ENCODE results near the gene ALDOA.

ALDOA gene

DNA sequence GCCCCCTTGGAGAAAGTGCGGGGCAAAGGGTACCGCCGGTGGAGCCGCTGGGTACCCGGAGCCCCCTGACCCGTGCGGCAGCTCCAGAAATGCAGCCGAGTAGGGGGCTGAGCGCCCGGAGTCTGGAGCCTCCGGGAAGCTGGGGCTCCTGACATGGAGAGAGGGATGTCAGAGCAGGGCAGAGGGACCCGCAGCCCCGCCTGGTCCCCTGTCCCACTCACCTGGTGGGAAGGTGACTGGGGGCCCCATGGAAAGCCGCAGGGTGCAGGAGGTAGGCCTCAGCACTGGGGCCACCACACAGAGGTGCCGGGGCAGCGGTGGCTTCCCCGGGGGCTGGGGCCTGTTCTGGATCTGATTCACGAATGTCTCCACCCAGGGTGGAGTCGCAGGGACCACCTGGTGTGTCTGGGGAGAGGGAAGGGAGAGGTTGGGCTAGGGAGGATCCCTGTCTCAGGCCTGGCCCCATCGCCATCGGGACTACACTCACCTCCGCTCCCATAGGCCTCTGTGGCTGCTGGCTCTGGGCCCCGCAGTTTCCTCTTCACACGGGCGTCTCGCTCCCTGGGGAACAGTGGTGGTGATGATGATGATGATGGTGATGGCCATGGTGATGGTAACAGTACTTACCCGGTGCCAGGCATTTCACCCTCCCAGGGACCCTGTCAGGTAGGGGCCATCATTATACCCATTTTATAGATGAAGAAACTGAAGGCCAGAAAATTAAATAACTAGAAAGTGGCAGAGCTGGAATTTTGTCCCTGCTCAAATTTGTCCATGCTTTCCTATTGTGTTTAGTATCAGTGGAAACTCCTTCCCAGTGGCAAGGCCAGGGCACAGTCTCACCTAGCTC is 21.0 kb downstream of the ALDOA start:
- ChIA-PET POLR2A (interaction anchor here (0.5 kb wide), 1 partner anchor 803 kb away, joined by 4 read pairs; no protein-coding TSS in a partner anchor), CTCF (no interaction called here)
- DNase-seq (ENCODE audit: extremely low spot score), result no peak
- TF ChIP-seq, protein P1, sequence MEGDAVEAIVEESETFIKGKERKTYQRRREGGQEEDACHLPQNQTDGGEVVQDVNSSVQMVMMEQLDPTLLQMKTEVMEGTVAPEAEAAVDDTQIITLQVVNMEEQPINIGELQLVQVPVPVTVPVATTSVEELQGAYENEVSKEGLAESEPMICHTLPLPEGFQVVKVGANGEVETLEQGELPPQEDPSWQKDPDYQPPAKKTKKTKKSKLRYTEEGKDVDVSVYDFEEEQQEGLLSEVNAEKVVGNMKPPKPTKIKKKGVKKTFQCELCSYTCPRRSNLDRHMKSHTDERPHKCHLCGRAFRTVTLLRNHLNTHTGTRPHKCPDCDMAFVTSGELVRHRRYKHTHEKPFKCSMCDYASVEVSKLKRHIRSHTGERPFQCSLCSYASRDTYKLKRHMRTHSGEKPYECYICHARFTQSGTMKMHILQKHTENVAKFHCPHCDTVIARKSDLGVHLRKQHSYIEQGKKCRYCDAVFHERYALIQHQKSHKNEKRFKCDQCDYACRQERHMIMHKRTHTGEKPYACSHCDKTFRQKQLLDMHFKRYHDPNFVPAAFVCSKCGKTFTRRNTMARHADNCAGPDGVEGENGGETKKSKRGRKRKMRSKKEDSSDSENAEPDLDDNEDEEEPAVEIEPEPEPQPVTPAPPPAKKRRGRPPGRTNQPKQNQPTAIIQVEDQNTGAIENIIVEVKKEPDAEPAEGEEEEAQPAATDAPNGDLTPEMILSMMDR (IDR thresholded peaks at IDR 0.05; ENCODE audit: control extremely low read depth, extremely low read depth, low read depth, missing control alignments), result no peak

DNA sequence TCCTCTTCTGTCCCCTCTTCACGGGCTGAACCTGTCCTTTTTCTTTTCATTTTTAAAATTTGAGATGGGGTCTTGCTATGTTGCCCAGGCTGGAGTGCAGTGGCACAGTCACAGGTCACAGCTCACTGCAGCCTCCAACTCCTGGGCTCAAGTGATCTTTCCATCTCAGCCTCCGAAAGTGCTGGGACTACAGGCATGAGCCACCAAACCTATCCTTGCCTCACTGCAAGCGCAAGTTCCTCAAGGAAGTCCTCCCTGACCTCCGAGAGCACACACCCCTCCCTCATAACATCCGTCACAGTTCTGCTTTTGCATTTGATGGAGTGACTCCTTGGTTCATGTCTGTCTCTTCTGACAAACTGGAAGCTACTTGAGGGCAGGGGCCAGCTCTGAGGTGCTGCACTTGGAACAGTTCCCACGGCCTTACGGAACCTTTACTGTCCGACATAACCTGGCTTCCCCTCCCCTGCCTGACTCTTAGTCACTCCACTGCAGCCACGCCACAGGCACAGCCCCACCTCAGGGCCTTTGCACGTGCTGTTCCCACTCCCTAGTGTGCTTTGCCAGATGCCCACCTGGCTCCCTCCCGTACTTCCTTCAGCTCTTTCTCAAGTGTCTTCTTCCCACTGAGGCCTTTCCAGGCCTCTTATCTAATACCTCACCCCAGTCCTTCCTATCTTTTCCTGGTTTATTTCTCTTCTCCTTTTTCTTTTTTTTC is 21.8 kb downstream of the ALDOA start:
- ChIA-PET POLR2A (interaction anchor here (0.5 kb wide), 1 partner anchor 803 kb away, joined by 4 read pairs; no protein-coding TSS in a partner anchor), CTCF (no interaction called here)
- no peak for DNase-seq (ENCODE audit: extremely low spot score)
- TF ChIP-seq, protein P1 (IDR thresholded peaks at IDR 0.05; ENCODE audit: control extremely low read depth, extremely low read depth, low read depth, missing control alignments), result no peak

GRCh38 chr16:30088237-30088831 is 22.8 kb downstream of the ALDOA start:
- TF ChIP-seq, protein P1 (IDR thresholded peaks at IDR 0.05; ENCODE audit: control extremely low read depth, extremely low read depth, low read depth, missing control alignments), result no peak
- no peak for DNase-seq (ENCODE audit: extremely low spot score)
- POLR2A ChIA-PET, result interaction anchor here (0.5 to 1.2 kb wide), 2 partner anchors 23 to 524 kb away, joined by 3 to 4 read pairs; partner anchors contain the start of gene ALDOA
- CTCF ChIA-PET, result no interaction called here

DNA sequence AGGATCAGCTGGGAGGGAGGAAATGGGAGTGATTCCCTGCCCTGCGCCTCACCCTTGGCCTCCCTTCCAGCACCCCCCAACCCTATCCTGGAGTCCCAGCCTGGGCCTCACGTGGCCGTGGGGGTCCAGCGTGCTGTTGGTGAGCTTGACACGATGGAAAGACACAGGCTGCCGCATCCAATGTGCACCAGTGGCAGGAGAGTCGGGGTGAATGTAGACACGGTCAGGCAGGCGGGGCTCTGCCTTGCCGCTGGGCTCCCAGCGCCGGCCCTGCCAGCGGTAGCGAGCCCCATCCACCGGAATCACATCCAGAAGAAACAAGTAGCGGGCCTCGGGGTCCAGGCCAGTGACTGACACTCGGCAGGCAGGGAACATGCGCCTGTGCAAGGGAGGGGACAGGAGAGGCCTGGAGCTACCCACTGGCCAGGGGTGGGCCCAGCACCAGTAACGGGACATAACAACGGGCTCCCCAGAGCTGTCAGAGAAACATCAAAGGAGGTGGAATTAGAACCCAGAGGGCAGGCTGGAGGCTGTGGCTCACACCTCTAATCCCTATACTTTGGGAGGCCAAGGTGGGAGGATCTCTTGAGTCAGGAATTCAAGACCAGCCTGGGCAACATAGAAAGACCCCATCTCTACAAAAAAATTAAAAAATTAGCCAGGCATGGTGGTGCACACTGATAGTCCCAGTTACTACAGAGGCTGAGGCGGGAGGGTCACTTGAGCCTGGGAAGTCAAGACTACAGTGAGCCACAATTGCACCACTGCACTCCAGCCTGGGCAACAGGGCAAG is 23.5 kb downstream of the ALDOA start:
- ChIA-PET POLR2A (interaction anchor here (0.5 to 1.2 kb wide), 2 partner anchors 24 to 524 kb away, joined by 3 to 4 read pairs; partner anchors contain the start of gene ALDOA), CTCF (interaction anchor here (4.6 kb wide), 1 partner anchor 11 kb away, joined by 102 read pairs; the partner anchor contains the start of gene PPP4C)
- TF ChIP-seq, protein P1 (IDR thresholded peaks at IDR 0.05; ENCODE audit: control extremely low read depth, extremely low read depth, low read depth, missing control alignments), result no peak
- no peak for DNase-seq (ENCODE audit: extremely low spot score)

DNA sequence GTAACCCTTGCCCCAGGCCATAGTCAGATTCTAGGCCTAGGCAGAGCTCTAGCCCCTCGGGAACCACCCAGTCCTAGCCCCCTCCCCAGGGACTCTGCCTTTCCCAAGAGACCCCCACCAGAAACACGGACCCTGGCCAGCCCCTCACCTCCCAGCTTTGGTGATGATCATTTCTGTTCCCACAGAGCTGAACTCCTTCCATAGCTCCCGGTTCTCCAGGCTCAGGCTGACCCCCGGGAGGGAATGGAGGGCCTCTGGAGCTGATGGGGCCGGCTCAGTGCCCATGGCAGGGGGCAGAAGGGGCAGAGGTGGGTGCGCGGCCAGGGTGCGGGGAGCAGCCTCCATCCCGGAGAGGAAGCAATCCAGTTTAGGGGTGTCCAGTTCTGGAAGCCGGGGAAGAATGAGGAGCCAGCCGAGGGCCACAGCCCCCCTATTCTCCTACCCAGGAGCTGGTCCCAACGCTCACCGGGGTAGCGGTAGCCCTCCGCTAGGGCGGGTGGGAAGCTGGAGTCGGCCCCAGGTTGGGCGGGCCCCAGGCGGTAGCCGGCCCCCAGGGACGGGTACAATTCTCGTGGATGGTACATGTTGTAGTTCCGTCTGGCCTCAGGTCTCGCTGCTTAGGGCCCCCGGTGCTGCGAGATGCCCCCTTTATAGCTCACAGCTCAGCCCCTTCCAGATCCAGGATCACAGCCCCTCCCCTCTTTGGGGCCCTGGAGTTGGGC is 25.2 kb downstream of the ALDOA start:
- no peak for DNase-seq (ENCODE audit: extremely low spot score)
- TF ChIP-seq, protein P1 (IDR thresholded peaks at IDR 0.05; ENCODE audit: control extremely low read depth, extremely low read depth, low read depth, missing control alignments), result no peak
- ChIA-PET POLR2A (interaction anchor here (0.7 to 1.6 kb wide), 4 partner anchors 8 to 272 kb away, joined by 5 to 13 read pairs (median 6); partner anchors contain the start of gene ALDOA), CTCF (interaction anchor here (0.8 to 4.6 kb wide), 15 partner anchors 12 to 339 kb away, joined by 3 to 102 read pairs (median 7); partner anchors contain the start of genes ALDOA, C16orf92, CORO1A and DCTPP1)
